HG03159 (cell line): ENCODE measurements around the gene TMEM127.

Source experiments
- ATAC-seq: cut with Tn5 transposase; IDR thresholded peaks from one replicate; pipeline ENCODE4 v1.9.1; 2021; ENCODE audit warnings: mild to moderate bottlenecking, moderate library complexity; ENCODE audit not compliant: unreplicated experiment

Gene TMEM127

DNA sequence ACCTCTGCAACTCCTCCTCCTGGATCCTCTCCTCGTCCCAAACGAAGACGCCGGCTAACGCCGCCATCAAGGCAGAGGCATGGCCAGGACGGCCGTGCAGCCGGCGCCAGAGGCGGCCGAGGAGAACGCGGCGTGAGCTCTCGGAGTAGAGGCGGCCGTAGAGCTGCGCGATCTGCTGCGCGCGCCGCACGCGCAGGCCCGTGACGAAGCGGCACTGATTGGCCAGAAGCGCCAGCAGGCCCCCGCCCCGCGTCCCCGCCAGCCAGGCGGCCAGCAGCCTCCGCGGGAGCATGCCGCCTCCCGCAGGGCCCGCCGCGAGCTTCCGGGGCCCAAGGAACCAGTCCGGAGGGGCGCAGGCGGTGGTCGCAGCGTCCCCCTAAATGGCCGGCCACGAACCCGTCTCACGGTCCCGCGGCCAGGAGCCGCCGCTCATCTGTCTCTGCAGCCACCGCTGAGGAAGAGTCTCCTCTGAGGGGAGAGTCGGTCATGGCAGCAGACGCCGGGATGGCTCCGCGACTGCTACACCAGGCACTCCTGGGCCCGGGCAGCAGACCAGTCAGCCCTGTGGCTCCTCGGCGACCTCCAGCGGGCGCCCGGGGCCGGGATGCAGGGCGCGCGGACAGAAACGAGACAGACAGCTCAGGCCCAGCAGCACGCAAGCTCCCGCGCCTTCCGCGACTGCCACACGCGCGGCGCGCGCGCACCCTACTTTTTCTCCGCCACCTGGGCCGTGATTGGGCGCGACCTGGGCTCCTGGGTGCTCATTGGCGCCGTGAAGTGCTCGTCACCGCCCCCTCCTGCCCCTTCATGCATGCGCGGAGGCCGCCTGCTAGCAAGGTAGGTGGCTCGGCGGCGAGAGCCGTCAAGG is 57.4 kb downstream of the TMEM127 start, which contains the start of gene STARD7:
STARD7 (minus strand) TSS at position 685 of the 868 bp plus-strand sequence; CDS start at position 292, 393 bp downstream.
- peak; percentile 91 for ATAC-seq

DNA sequence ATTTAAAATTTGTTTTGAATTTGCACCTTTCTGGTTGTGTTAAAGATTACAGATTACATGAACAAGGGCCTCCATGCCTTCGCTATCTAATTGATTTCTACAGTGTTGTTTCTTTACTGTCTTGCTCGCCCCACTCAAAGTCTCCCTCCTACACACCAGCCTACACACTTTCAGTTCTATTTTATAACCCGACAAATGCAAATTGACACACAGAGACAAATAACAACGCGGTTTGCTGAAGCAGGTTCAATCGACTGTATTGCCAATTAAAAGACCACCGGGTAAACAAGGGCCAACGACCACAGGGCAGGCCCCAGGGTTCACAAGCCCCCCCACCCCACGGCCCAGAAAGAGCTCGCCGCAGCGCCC is 58.0 kb downstream of the TMEM127 start:
- ATAC-seq = no peak

DNA sequence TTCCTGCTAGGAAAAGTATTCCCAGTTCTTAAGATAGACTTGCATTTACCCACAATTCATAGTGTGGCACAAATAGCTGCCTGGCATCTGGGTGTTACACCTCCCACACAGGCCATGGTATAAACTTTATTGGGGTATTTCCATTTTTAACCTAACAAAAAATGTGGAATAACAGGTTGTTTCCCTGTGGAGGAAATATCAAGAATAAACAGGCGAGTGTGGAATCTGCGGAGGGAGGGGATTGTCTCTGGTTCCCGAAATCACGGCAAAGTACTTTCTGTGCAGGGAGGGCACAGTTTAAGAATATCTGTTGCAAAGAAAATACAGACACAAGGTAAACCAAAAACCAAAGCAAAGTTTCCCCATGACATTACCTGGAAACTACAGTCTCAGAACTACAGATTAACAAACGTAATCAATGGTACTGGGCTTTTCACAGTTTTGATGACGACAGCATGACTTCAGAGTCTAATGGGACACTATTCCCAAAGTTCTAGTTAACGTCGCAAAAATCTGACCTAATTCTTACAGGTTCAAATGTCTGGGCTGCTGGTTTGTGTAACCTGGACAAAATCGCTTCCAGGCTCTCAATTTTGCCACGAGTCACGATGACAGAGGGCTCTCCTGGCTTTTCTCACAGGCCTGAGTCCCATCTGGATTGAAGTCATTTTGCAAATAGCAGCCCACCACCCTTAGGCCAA is 58.6 kb downstream of the TMEM127 start:
- no peak for ATAC-seq

DNA sequence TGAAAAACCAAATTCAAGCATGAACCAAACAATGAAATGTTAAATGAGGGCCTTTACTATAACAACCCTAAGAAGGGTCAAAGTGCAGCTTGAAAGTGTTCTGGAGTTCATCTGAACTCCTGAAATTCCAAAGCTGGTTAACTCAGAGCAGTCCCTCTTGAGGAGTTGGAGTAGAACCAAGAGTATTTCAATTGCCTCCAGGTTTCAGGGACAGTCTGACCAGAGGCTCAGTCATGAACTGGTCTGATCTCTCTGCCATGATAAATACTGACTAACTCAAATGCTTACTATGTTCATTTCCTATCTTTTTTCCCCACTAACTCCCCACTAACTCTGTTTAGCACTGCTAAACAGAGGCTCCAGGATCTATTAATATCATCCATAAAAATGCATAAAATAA is 59.9 kb downstream of the TMEM127 start:
- ATAC-seq = no peak

DNA sequence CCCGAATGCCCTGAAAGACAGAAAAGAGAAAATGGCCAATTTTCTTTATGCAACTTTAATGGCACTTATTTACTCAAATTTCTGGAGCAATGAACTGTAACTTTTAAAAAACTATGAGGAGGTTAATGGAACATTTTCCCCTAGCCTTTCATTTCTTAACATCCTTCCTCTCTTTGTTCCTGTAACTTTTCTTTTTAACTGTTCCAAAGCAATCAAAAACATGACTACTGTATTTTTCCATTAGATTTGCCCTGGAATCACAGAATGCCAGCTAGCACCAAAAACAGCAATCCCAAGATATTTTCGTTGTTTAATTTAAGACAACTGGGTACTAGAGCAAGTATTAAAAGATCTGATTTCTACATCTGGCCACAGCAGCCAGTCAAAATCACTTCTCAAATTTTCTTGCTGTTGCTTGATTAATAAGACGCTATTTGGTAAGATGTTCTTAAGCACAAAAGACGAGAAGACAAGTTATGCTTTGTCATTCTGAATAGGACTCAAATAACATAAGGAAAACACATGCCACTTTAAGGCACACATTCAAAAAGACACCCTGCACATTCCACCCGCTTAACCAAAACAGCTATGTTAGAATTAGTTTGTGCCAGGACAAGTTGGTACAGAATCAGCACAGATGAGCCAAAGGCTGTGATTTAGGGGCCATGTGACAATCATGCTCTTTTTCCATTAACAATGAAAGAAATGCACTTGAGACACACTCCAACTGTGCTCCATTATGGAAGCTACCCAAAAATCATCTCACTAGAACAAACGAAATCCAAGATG is 60.8 kb downstream of the TMEM127 start:
- ATAC-seq = no peak

DNA sequence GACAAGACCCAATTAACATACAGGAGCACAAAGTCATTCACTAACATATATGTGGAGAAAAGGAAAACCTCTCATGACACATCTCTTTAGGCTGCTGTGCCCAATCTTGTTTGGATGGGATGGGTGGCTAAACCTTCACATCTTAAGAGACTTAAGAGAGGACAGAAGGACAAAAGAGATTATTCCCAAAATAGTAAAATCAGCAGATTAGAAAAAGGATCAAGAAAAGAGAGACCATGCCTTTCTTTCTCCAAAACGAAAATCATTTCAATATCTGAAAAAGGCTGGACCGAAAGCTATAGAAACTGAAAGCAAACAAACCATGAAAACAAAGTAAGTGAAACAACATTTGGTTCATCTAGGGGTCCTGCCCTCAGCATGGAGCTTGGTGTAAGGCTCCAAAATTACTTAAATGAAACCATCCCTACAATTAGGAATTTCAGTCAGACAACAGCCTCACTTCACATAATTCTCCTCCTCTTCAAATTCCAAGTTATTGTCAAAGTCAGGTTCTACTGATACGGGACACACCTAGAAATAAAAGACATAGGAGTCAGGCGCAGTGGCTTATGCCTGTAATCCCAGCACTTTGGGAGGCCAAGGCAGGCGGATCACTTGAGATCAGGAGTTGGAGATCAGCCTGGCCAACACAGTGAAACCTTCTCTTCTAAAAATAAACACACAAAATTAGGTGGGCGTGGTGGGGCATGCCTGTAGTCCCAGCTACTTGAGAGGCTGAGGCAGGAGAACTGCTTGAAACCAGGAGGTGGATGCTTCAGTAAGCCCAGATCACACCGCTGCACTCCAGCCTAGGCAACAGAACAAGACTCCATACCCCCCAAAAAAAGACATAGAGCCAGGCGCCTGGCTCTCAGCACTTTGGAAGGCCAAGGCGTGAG is 62.4 kb downstream of the TMEM127 start:
- ATAC-seq = no peak

DNA sequence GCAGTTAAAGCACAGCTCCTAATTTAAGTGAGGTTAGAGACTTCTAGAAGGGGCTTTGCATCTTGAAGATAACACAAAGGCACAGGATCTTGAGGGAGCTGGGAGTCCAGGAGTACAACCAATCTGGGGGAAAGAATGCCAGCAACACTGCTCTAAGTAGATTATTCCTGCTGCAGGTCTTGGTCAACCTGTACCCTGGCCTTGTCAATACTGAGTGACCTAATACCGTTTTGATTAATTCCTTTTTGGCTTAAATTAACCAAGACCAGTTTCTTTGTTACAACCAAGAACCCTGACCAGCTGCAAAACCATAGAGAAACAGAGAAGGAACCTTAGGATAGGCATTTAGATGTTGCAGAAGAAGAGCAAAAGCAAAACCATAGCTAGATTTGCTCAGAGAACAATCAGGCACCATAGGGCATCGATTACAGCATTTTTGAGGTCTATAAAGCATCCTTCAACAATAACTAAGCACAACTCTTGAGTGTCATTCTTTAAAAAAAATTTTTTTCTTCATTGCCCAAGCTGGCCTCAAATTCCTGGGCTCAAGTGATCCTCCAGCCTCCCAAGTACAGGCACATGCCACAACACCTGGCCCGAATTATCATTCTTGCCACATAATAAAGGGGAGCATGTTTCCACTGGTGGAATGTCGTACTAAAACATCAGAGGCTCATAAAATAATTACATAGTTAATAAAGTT is 63.5 kb downstream of the TMEM127 start:
- no peak for ATAC-seq

DNA sequence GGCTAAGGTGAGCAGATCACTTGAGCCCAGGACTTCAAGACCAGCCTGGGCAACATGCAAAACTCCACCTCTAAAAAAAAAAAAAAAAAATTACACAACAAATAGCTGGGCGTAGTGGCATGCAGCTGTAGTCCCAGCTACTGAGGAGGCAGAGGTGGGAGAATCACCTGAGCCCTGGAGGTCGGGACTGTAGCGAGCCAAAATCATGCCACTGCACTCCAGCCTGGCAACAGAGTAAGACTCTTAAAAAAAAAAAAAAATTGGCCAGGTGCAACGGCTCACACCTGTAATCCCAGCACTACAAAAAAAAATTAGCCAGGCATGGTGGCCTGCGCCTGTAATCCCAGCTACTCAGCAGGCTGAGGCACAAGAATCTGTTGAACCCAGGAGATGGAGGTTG is 64.5 kb downstream of the TMEM127 start:
- no peak for ATAC-seq

DNA sequence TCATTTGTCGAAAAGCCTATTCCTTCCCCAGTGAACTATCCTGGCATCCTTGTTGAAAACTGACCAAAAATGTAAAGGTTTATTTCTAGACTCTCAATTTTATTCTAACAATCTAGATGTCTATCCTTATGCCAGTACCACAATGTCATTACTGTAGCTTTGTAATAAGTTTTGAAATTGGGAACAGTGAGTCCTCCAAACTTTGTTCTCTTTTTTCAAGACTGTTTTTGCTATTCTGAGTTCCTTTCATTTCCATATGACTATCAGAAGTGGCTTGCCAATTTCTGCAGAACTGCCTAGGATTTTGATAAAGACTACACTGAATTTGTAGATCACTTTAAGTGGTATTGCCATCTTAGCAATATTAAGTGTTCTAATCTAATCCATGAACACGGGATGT is 66.9 kb downstream of the TMEM127 start:
- no peak for ATAC-seq
